Measurements from ENCODE around the gene TTLL11.

GRCh38 chr9:122119721-122120120, 26.6 kb upstream of the TTLL11 start:
- TF ChIP-seq CTCF (IDR thresholded peaks at IDR 0.05) (no peak), POLR2A (IDR thresholded peaks at IDR 0.05) (no peak)

Measured in Peyer's patch (tissue), 4 donors.